GM18517 (cell line): ENCODE measurements around the gene DNM3.

Experiments
- ATAC-seq: cut with Tn5 transposase; IDR thresholded peaks from one replicate; pipeline ENCODE4 v1.9.1; 2021; ENCODE audit warnings: mild to moderate bottlenecking, moderate library complexity; ENCODE audit not compliant: unreplicated experiment

DNM3 gene

GRCh38 chr1:171969226-171969625 is 127.9 kb downstream of the DNM3 start:
- no peak for ATAC-seq

- no peak for ATAC-seq
Observed at GRCh38 chr1:171969813-171970212, 128.5 kb downstream of the DNM3 start.

GRCh38 chr1:171972846-171973245 is 131.5 kb downstream of the DNM3 start:
- no peak for ATAC-seq

- ATAC-seq, result no peak
Observed at GRCh38 chr1:171973421-171973820, 132.1 kb downstream of the DNM3 start.

- no peak for ATAC-seq
Observed at GRCh38 chr1:171981303-171981702, 140.0 kb downstream of the DNM3 start.

DNA sequence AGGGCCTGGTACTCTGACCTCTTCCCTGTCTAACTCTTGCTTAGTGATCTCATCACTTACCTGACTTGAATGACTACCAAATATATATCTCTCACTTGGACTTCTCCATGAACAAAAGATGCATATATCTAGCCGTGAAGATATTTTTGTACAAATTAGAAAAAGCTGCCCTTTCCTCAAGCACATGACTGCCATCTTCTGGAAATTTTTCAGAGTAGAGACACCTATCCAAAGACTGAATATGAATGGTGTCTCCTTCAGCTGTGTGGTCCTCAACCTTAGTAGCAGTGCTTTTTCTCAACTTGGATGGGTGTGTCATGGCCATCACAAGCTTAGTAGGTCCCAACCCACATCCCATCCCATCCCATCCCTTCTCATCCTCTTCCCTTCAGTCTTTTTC is 142.3 kb downstream of the DNM3 start:
- no peak for ATAC-seq

DNA sequence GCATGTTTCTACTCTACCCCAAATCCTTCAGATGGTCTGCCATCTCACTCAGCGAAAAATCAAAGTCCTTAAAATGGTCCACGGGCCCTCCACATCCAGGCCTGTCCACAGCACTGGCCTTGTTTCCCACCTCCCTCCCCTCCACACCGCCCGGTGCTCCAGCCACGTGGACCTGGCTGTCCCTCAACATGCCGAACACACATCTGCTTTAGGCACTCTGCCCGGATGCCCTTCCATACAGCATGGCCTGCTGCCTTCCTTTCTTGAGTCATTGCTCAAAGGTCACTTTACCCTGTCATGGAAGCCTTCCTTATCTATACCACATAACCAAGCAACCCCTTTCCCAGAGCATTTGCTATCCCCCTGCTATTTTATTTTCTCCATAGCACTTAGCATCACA is 143.0 kb downstream of the DNM3 start:
- ATAC-seq, result no peak

DNA sequence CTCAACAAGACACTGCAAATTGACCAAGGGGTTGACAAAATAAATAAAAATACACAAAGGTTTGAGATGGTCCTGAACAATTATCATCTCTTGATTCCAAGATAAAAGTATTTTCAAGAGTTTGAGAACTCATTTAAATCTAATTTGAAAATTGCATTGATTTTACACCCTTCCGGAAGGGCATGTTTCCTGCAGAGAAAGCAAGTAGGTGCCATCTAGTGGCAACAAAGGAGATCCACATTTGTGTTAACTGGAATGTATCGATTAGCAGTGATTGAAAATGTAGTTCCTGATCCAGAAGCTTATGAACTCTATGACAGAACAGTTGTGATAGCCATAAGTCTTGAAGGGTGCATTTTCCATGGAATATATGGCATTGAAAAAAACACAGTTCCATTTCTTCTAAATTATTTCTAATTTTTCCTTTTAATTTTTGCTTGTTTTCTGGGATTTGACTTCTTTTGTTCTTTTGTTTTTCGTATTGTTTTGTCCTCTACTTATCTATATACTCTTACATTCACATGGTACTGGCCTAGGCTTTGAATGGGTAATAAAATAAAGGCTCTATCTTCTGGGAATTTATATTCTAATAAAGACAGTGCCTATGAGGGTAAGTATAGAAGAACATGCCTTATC is 143.7 kb downstream of the DNM3 start:
- no peak for ATAC-seq

- no peak for ATAC-seq
Observed at GRCh38 chr1:171985639-171986038, 144.3 kb downstream of the DNM3 start.

DNA sequence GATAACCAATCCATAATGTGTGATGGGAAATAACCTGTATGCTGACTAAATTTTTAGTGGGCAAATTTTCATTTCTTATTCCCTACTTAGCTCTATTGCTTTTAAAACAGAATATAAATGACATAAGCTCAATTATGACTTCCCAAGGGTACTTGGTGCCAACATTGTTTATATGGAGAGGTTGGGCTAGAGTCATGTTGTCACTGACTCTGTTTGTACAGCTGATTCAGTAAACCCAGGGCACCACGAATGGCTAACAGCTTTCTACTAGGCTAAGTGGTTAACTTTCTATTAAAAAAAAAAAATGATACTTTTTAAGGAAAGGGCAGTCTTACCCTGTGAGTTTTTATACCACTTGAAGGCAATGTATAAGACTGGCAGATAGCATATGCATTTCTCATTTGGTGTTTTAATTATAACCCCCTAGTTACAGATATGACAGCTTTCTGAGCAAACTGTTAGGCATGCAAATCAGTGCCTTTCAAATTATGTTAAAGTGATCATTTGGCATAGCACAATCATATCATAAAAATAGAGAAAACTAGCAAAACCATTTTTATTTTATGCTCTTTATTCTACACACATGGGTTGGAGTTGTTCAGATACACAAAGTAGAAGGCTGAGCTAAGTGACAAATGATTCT is 147.1 kb downstream of the DNM3 start:
- no peak for ATAC-seq

DNA sequence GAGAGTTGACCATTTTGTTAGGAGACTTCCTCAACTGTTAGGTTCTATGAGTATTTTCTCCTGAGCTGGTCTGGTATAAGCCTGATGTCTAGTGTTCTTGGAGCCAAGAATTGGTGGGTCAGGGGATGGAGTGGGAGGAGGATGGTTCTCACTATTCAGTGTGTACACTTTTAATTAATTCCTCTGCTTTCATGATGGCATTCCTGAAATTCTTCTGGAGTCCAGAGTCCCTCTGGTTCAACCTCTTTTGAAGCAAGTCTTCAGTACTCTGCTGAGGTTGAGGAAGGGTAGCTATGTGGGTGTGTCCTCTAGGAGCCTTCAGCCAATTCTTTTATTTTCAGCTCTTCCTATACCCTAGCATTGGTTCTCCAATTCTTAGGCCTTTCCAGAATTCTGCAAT is 149.1 kb downstream of the DNM3 start:
- no peak for ATAC-seq

DNA sequence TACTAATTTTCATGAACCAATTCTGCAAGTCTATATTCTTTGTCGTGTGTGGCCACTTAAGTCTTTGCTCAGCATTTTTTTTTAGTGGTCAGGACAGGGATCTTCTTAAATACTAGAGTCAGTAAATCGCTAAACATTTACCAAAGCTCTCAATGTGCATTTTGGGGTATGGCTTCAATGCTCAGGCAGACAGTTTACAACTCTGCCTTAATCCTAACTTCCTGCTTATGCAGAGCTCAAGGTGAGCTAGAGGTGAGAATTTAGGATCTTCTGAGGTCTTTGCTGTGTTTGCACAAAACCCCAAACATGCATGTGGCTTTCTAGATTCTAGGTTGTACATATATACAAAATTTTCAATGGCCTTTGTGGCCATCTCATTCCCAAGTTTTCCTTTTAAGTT is 153.0 kb downstream of the DNM3 start:
- ATAC-seq, result no peak

DNA sequence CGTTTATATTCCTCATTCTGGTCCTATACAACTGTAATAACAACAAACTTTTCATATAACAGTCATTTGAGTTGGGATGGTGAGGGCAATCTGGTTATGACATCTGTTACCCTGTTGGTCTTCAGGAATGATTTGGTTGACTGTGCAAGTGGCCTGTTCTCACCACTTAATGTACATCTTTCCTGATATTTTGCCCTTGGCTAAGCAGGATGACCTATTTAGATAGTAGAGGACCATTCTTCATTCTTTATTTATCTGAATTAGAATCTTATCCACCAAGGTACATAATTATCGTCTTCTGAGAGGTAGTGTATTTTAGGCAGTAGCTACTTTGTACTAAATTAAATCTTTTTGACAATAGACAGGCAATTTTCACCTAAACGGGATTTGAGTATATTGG is 154.3 kb downstream of the DNM3 start:
- ATAC-seq, result no peak

DNA sequence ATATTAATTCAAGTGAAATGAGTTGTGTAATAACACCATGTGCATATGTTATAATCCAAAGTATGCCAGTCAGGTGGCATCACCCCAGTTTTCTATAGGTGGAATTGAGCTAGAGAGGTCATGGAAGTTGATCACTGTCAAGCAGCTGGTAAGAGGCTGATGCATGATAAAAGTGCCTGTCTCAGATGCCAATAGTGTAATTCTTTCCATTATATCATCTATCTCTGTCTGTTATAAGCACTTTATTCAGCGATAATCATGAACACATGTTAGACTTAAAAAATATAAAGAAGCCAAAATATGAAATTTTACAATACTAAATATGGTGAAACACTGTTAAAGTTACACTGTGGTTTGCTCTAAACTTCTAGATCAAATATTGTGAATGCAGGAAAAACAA is 156.6 kb downstream of the DNM3 start:
- no peak for ATAC-seq

- ATAC-seq, result no peak
Observed at GRCh38 chr1:171998711-171999110, 157.4 kb downstream of the DNM3 start.

DNA sequence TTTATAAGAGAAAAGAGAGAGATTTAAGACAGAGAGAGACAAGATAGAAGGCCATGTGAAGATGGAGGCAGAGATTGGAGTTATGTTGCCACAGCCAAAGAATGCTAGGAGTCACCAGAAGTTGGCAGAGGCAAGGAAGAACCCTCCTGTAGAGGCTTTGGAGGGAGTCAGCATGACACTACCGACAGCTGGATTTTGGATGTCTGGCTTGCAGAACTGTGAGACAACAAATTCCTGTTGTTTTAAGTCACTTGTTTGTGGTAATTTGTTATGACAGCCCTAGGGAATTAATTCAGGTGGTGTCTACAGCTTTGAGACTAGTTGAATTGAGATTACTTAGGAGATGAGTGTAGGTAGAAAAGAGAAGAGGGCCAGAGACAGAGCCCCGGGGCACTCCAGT is 158.5 kb downstream of the DNM3 start:
- no peak for ATAC-seq

DNA sequence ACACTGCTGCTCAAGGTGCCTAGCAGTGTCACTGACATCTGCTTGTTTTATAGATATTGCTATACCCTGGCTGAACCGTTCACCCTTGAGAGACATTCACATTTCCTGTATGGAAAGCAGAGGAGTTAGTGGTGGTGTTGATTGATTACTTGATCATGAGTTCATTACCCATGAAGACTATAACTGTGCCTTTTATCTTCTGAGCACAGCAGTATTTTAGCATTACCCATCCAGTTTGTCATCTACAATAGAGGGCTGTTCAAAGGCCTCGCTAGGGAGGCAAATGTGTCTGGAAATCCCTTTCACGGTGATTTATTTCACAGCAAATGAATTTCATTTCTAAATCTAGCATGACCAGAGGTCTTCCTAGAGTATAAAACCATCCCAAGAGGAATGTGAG is 160.0 kb downstream of the DNM3 start:
- ATAC-seq, result no peak

- ATAC-seq, result no peak
Observed at GRCh38 chr1:172002725-172003345, 161.5 kb downstream of the DNM3 start.

DNA sequence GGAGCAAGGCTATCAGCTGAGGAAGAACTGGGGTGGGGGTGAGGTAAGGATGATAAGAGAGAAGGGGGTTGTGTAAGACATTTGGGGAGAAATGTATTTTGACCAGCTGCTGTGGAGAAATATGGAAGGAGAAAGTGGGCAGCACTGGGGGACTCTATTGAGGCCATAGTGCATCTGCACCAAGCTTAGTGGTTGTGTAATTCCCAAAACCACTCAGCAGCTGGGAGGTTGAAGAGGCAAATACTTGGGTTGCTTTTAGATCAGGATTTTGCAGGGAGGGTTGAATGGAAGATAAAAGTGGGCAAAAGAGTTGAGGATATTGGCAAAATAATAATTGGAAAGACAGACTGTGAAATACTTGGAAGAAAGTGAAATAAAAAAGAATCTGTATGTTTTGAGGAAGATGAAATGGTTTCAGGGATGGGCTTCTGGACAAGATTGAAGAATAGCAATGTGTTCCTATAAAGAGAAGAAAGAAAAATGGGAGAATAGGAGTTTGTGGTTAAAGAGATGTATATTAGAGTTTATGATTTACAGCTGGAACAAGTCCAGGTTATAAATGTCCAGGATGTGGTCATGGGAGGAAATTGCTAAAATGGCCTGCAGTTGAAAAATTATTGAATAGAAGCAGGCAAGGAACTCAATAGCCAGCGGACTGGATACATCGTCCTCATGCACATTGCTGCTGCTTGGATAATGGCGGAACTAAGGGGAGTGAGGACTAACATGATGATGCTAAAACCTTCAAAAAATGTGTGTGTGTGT is 162.7 kb downstream of the DNM3 start:
- ATAC-seq, result no peak

DNA sequence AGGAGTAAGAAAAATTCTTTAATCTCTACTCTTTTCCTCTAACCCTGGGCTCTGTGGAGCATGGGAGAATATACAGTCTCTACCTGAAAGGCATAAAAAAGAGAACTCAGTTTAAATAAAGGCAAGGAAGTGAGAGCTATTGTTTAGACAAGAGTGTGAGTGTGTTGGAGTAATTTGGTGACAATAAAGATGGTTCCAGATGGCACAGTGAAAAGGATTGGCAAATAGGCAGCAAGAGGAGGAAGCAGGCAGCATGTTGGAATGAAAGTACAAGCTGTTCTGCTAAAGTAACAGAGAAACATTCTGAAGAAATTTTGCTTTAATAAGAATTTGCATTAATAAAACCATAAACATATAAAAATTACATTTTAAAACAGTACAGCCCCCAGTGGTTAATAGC is 163.4 kb downstream of the DNM3 start:
- no peak for ATAC-seq

DNA sequence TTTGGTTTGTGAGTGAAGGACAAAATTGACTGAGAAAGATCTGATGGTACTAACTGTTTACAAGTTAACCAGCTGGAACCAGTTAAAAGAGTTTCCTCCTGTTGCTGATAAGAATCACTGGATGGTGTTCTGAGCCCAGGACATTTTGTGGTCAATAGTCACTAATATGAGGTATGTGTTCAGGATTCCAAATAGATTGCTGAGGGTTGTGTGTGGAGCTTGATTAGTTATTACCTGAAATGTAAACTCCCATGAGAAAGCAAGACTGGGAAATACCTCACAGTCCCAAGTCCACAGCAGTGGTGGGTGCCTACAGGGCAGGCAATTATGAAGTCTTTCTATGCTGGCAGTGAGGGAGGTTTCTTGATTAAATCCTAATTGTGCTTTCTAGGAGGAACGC is 164.6 kb downstream of the DNM3 start:
- no peak for ATAC-seq

- ATAC-seq, result no peak
Observed at GRCh38 chr1:172006660-172007059, 165.4 kb downstream of the DNM3 start.
